ENCODE data around the gene C4orf50. TPM values are rescaled to one million over a fixed set of nuclear protein-coding genes. Genes with fewer than 3 reads are reported as not detected.

Gene C4orf50
- total RNA-seq, 1 donor from 2014 or later: 0.05 TPM

DNA sequence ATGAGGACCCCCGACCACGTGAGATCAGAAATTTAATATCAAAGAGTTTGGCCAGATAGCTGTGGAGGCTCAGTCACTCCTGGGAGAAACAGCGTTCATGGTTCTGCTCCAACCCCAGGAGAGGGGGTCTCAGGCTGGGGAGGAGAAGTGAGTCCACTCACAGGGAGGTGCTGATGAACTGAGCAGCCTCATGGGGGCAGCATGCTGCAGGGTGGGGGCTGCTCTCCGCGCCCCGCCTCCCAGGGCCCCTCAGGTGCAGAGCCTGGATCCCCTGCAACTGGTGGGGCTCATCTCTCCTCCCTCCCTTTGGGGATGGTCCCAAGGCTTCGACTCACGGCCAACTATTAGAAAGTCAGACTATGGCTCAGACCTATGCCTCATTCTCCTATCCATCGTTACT, 26.6 kb upstream of the C4orf50 start:
- Mint-ChIP-seq H3K36me3 (ENCODE audit: low read depth, unreplicated experiment) (no peaks in the 10 kb centered on the region), H3K27ac (ENCODE audit: unreplicated experiment) (no peak overlapping the region), H3K27me3 (ENCODE audit: unreplicated experiment) (peaks cover 8% of the 10 kb centered on the region), H3K4me3 (ENCODE audit: unreplicated experiment) (peak overlapping the region; percentile 31), H3K9me3 (ENCODE audit: unreplicated experiment) (no peaks in the 10 kb centered on the region), H3K4me1 (ENCODE audit: unreplicated experiment) (peaks cover 11% of the 10 kb centered on the region)
- TF ChIP-seq, protein P1, sequence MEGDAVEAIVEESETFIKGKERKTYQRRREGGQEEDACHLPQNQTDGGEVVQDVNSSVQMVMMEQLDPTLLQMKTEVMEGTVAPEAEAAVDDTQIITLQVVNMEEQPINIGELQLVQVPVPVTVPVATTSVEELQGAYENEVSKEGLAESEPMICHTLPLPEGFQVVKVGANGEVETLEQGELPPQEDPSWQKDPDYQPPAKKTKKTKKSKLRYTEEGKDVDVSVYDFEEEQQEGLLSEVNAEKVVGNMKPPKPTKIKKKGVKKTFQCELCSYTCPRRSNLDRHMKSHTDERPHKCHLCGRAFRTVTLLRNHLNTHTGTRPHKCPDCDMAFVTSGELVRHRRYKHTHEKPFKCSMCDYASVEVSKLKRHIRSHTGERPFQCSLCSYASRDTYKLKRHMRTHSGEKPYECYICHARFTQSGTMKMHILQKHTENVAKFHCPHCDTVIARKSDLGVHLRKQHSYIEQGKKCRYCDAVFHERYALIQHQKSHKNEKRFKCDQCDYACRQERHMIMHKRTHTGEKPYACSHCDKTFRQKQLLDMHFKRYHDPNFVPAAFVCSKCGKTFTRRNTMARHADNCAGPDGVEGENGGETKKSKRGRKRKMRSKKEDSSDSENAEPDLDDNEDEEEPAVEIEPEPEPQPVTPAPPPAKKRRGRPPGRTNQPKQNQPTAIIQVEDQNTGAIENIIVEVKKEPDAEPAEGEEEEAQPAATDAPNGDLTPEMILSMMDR (IDR thresholded peaks at IDR 0.05; ENCODE audit: unreplicated experiment): no peak
- no peak for DNase-seq (ENCODE audit: low spot score)

DNA sequence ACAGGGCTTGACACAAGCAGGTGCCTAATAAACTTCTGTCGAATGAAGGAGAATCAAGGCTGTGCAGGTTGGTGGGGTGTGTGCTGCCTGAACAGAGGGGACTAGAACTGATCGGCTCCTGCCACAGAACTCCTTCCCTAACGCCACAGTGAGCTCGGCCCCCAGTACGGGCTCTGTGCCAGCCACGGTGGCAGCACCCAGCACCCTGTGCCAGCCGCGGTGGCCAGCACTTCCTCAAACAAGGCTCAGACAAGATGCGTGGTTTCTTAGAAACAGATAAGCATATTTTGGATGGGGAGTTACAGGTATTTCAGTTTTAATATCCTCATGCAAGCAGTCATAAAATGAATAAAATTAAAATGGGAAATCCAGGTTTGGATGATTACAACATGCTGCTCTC, 26.0 kb upstream of the C4orf50 start:
- H3K4me1 Mint-ChIP-seq (ENCODE audit: unreplicated experiment): peaks cover 8% of the 10 kb centered on the region
- H3K36me3 Mint-ChIP-seq (ENCODE audit: low read depth, unreplicated experiment): no peaks in the 10 kb centered on the region
- DNase-seq (ENCODE audit: low spot score): no peak
- no peaks in the 10 kb centered on the region for H3K9me3 Mint-ChIP-seq (ENCODE audit: unreplicated experiment)
- no peak overlapping the region for H3K4me3 Mint-ChIP-seq (ENCODE audit: unreplicated experiment)
- TF ChIP-seq, protein P1 (IDR thresholded peaks at IDR 0.05; ENCODE audit: unreplicated experiment): no peak
- H3K27me3 Mint-ChIP-seq (ENCODE audit: unreplicated experiment): peaks cover 8% of the 10 kb centered on the region
- no peak overlapping the region for H3K27ac Mint-ChIP-seq (ENCODE audit: unreplicated experiment)

DNA sequence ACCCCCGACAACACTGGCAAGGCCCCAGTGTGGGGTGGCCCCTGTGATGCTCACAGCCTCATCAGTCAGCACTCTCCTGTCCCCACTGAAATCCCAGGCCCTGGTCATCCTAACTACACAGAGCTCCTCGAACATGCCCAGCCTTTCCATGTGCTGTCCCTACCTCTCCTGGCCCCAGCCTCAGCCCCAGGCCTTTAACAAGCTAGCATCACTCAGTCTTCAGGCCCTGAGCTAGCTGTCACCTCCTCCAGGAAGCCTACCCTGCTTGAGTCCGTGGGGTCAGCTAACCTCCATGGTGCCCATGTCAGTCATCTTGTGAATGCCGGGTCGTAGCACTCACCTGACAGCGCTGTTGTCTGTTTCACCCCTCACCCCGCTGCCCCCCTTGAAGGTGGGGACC, 25.6 kb upstream of the C4orf50 start:
- Mint-ChIP-seq H3K36me3 (ENCODE audit: low read depth, unreplicated experiment) (no peaks in the 10 kb centered on the region), H3K27me3 (ENCODE audit: unreplicated experiment) (peaks cover 9% of the 10 kb centered on the region), H3K4me3 (ENCODE audit: unreplicated experiment) (no peak overlapping the region), H3K27ac (ENCODE audit: unreplicated experiment) (no peak overlapping the region), H3K9me3 (ENCODE audit: unreplicated experiment) (no peaks in the 10 kb centered on the region), H3K4me1 (ENCODE audit: unreplicated experiment) (peaks cover 8% of the 10 kb centered on the region)
- TF ChIP-seq, protein P1 (IDR thresholded peaks at IDR 0.05; ENCODE audit: unreplicated experiment): no peak
- no peak for DNase-seq (ENCODE audit: low spot score)

DNA sequence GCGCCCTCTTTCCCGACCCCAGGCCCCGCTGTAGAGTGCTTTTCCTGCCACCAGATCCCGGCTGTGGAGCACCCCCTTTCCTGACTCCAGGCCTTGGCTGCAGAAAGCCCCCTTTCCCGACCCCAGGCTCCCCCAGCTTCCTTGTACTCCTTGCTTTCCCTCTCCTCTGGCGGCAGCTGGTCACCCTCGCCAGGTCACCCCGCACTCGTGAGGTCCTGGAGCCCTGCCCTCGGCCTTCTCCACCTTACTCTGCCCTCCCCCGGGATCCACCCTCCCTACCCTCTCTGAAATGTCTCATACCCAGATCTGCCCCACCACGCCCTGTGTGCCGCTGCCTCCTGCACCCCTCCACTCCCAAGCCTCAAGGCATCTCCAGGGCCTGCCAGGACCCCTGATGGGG, 25.0 kb upstream of the C4orf50 start:
- Mint-ChIP-seq H3K9me3 (ENCODE audit: unreplicated experiment) (no peaks in the 10 kb centered on the region), H3K27ac (ENCODE audit: unreplicated experiment) (no peak overlapping the region), H3K36me3 (ENCODE audit: low read depth, unreplicated experiment) (no peaks in the 10 kb centered on the region), H3K4me3 (ENCODE audit: unreplicated experiment) (no peak overlapping the region), H3K4me1 (ENCODE audit: unreplicated experiment) (peaks cover 3% of the 10 kb centered on the region), H3K27me3 (ENCODE audit: unreplicated experiment) (peaks cover 10% of the 10 kb centered on the region)
- TF ChIP-seq, protein P1 (IDR thresholded peaks at IDR 0.05; ENCODE audit: unreplicated experiment): no peak
- no peak for DNase-seq (ENCODE audit: low spot score)

DNA sequence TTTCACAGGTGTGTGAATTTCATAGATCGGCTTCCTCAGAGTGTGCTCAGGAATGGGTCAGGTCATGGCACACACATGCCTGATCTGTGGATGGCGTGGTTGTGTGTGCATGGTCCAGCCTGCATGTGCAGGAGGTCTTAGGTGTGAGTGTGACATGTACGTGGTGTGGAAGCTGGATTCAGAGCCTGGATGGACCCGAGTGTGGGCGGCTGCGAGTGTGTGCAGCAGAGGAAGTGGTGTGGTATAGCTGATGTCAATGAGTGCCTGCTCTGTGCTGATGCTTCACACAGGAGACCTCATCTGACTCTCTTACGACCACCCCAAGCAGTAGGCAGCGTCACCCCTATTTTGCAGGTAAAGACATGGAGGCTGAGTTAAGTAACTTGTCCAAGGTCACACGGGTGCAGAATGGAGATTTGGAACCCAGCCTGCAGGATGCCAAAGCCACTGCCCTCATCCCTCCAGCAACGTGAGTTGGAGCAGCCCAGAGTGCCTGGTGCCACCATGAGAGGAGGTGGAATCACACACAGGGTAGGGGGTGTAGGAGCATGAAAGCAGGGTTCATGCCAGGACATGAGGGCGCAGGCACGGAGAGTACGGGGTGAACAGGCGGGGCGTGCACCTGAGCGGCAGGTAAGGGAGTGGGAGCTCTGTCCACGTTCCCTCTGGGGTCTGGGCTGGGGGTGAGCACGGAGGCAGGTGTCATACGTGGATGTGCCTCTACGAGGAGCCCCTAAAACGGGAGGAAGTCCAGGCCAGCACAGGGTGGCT, 24.2 kb upstream of the C4orf50 start:
- no peaks in the 10 kb centered on the region for H3K36me3 Mint-ChIP-seq (ENCODE audit: low read depth, unreplicated experiment)
- TF ChIP-seq, protein P1 (IDR thresholded peaks at IDR 0.05; ENCODE audit: unreplicated experiment): no peak
- H3K27ac Mint-ChIP-seq (ENCODE audit: unreplicated experiment): no peak overlapping the region
- peaks cover 10% of the 10 kb centered on the region for H3K27me3 Mint-ChIP-seq (ENCODE audit: unreplicated experiment)
- H3K4me1 Mint-ChIP-seq (ENCODE audit: unreplicated experiment): no peaks in the 10 kb centered on the region
- H3K4me3 Mint-ChIP-seq (ENCODE audit: unreplicated experiment): no peak overlapping the region
- DNase-seq (ENCODE audit: low spot score): no peak
- no peaks in the 10 kb centered on the region for H3K9me3 Mint-ChIP-seq (ENCODE audit: unreplicated experiment)
